Measurements from ENCODE around the gene ANGPTL3. TPM values are rescaled to one million over a fixed set of nuclear protein-coding genes. Genes with fewer than 3 reads are reported as not detected.
"Not testable (repeated sequence)": the region's sequence is repeated elsewhere in the genome, so short reads cannot be mapped to it uniquely, and the experiment has no call there.

Gene ANGPTL3
- total and polyA plus RNA-seq, 2 experiments from 2014 or later, result 42.2 to 81.8 TPM

GRCh38 chr1:62601457-62601856 is 4.1 kb downstream of the ANGPTL3 start:
- WGBS (ENCODE audit: low lambda C conversion rate, missing lambda C conversion rate), result 93% methylated on average over 2 of the region's 2 CpGs
- DNase-seq (ENCODE audit: low spot score), result no peak

GRCh38 chr1:62608905-62609304 is 11.6 kb downstream of the ANGPTL3 start:
- TF ChIP-seq CTCF (IDR thresholded peaks at IDR 0.05; ENCODE audit: poor library complexity), result no peak
- no peak for TF ChIP-seq EZH2 (IDR thresholded peaks at IDR 0.05; ENCODE audit: borderline replicate concordance)
- TF ChIP-seq EZH2phosphoT487 (IDR thresholded peaks at IDR 0.05; ENCODE audit: low read depth, severe bottlenecking, unreplicated experiment), result no peak
- no peak for DNase-seq (ENCODE audit: low spot score)
- Histone ChIP-seq H3K27ac (no peak overlapping the region), H3K27me3 (no peaks in the 10 kb centered on the region), H3K9me3 (ENCODE audit: low read depth) (no peaks in the 10 kb centered on the region), H2AFZ (no peak overlapping the region), H3K4me1 (ENCODE audit: insufficient read depth) (peaks cover 3% of the 10 kb centered on the region), H4K20me1 (ENCODE audit: insufficient read depth, poor library complexity, severe bottlenecking) (no peaks in the 10 kb centered on the region), H3K4me2 (no peak overlapping the region), H3K79me2 (no peaks in the 10 kb centered on the region), H3K36me3 (replicated peaks; ENCODE audit: insufficient read depth, low read depth) (no peaks in the 10 kb centered on the region), H3K4me3 (no peak overlapping the region), H3K9me2 (replicated peaks; ENCODE audit: insufficient read depth) (no peaks in the 10 kb centered on the region)

More at GRCh38 chr1:62601457-62601856, 4.1 kb downstream of the ANGPTL3 start:
- no peaks in the 10 kb centered on the region for H3K9me2 ChIP-seq (replicated peaks; ENCODE audit: insufficient read depth)
- H3K79me2 ChIP-seq, result peaks cover 5% of the 10 kb centered on the region
- H3K4me1 ChIP-seq (ENCODE audit: insufficient read depth), result peaks cover 11% of the 10 kb centered on the region
- no peaks in the 10 kb centered on the region for H3K9me3 ChIP-seq (ENCODE audit: low read depth)
- TF ChIP-seq EZH2 (IDR thresholded peaks at IDR 0.05; ENCODE audit: borderline replicate concordance) (no peak), EZH2phosphoT487 (IDR thresholded peaks at IDR 0.05; ENCODE audit: low read depth, severe bottlenecking, unreplicated experiment) (no peak), CTCF (IDR thresholded peaks at IDR 0.05; ENCODE audit: poor library complexity) (no peak)
- no peak overlapping the region for H3K4me3 ChIP-seq
- H3K36me3 ChIP-seq (replicated peaks; ENCODE audit: insufficient read depth, low read depth), result no peaks in the 10 kb centered on the region
- H2AFZ ChIP-seq, result no peak overlapping the region
- no peak overlapping the region for H3K4me2 ChIP-seq
- H4K20me1 ChIP-seq (ENCODE audit: insufficient read depth, poor library complexity, severe bottlenecking), result no peaks in the 10 kb centered on the region
- no peaks in the 10 kb centered on the region for H3K27me3 ChIP-seq
- H3K27ac ChIP-seq, result no peak overlapping the region

- peaks cover 12% of the 10 kb centered on the region for H3K4me1 ChIP-seq (ENCODE audit: insufficient read depth)
- not testable (repeated sequence) for H4K20me1 ChIP-seq (ENCODE audit: insufficient read depth, poor library complexity, severe bottlenecking); H3K27ac ChIP-seq; H2AFZ ChIP-seq; H3K27me3 ChIP-seq; H3K36me3 ChIP-seq (replicated peaks; ENCODE audit: insufficient read depth, low read depth); DNase-seq (ENCODE audit: low spot score); H3K4me3 ChIP-seq; H3K79me2 ChIP-seq; H3K9me3 ChIP-seq (ENCODE audit: low read depth); H3K9me2 ChIP-seq (replicated peaks; ENCODE audit: insufficient read depth); H3K4me2 ChIP-seq
- WGBS (ENCODE audit: low lambda C conversion rate, missing lambda C conversion rate), result 100% methylated on average over 1 of the region's 1 CpG
Observed at GRCh38 chr1:62610588-62610987, 13.3 kb downstream of the ANGPTL3 start.

GRCh38 chr1:62612770-62613169 is 15.4 kb downstream of the ANGPTL3 start:
- Histone ChIP-seq H3K9me2 (replicated peaks; ENCODE audit: insufficient read depth) (no peaks in the 10 kb centered on the region), H2AFZ (no peak overlapping the region), H3K79me2 (no peaks in the 10 kb centered on the region), H3K27ac (no peak overlapping the region), H4K20me1 (ENCODE audit: insufficient read depth, poor library complexity, severe bottlenecking) (no peaks in the 10 kb centered on the region), H3K4me3 (no peak overlapping the region), H3K9me3 (ENCODE audit: low read depth) (no peaks in the 10 kb centered on the region), H3K27me3 (no peaks in the 10 kb centered on the region), H3K4me2 (no peak overlapping the region), H3K36me3 (replicated peaks; ENCODE audit: insufficient read depth, low read depth) (no peaks in the 10 kb centered on the region), H3K4me1 (ENCODE audit: insufficient read depth) (peaks cover 12% of the 10 kb centered on the region)
- TF ChIP-seq EZH2phosphoT487 (IDR thresholded peaks at IDR 0.05; ENCODE audit: low read depth, severe bottlenecking, unreplicated experiment), result no peak
- no peak for TF ChIP-seq EZH2 (IDR thresholded peaks at IDR 0.05; ENCODE audit: borderline replicate concordance)
- TF ChIP-seq CTCF (IDR thresholded peaks at IDR 0.05; ENCODE audit: poor library complexity), result no peak
- 86% methylated on average over 2 of the region's 2 CpGs for WGBS (ENCODE audit: low lambda C conversion rate, missing lambda C conversion rate)
- no peak for DNase-seq (ENCODE audit: low spot score)

Data from hepatocyte (in vitro differentiated cells).